ENCODE data around the gene TMC1. TPM values are rescaled to one million over a fixed set of nuclear protein-coding genes. Genes with fewer than 3 reads are reported as not detected.

Gene TMC1
- total and polyA plus RNA-seq, 12 donors = 0.01 to 0.67 (median 0.43) TPM; not detected in 6

DNA sequence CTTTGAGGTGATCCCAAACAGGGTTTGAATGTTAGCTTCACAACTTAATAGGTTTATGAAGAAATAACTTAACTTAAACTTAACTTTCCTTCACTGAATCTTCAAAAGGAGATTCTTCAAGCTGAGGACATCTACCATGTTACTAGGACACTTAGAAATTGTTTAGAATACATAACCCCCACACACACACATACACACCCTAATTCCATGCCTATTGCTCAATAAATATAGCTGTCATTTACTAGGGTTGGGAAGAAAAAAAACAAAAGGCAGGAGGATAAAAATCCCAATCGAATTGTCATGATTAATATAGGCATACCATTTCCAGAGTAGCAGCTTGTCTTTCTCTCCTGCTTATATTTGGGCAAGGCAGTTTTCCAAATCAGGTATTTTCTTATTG is 363.1 kb downstream of the TMC1 start:
- intact Hi-C loops (cut with DNase I) = no loop called here
- Histone ChIP-seq H3K4me1 (peaks cover 0 to 19% (median 0%) of the 10 kb centered on the region in 9 donors), H3K27me3 (no peaks in the 10 kb centered on the region), H3K27ac (no peak overlapping the region), H3K4me3 (no peak overlapping the region), H3K36me3 (no peaks in the 10 kb centered on the region), H3K9me3 (no peaks in the 10 kb centered on the region)
- WGBS, 2 donors = 71 to 78% methylated on average over 1 of the region's 1 CpG
- ATAC-seq = no peak
- no peak for DNase-seq
- TF ChIP-seq, protein P1, sequence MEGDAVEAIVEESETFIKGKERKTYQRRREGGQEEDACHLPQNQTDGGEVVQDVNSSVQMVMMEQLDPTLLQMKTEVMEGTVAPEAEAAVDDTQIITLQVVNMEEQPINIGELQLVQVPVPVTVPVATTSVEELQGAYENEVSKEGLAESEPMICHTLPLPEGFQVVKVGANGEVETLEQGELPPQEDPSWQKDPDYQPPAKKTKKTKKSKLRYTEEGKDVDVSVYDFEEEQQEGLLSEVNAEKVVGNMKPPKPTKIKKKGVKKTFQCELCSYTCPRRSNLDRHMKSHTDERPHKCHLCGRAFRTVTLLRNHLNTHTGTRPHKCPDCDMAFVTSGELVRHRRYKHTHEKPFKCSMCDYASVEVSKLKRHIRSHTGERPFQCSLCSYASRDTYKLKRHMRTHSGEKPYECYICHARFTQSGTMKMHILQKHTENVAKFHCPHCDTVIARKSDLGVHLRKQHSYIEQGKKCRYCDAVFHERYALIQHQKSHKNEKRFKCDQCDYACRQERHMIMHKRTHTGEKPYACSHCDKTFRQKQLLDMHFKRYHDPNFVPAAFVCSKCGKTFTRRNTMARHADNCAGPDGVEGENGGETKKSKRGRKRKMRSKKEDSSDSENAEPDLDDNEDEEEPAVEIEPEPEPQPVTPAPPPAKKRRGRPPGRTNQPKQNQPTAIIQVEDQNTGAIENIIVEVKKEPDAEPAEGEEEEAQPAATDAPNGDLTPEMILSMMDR (IDR thresholded peaks at IDR 0.05) = no peak

Other genes starting within 250 kb of the TMC1 start
- gene ZFAND5, start 156.4 kb upstream of the TMC1 start, total RNA-seq = 100 to 1,000 TPM; 158 to 280 (median 230) TPM
- 100 to 1,000 TPM in 1 of 2 donors, 10 to 100 TPM in 1; 66.7 to 147 TPM for gene ZFAND5, start 156.4 kb upstream of the TMC1 start, polyA plus RNA-seq